Neutrophil (primary cell): ENCODE measurements around the gene LEFTY2.

Source experiments
- H3K27ac ChIP-seq: fragments of 200-600 bp; sonication (generic); 2 replicates; pipeline ENCODE4 v1.5.1; 2016; ENCODE audit warnings: mild to moderate bottlenecking, moderate library complexity
- H3K27me3 ChIP-seq: fragments of 200-600 bp; sonication (generic); 2 replicates; pipeline ENCODE4 v1.6.0; 2016; ENCODE audit warnings: mild to moderate bottlenecking
- H3K36me3 ChIP-seq: fragments of 200-600 bp; sonication (generic); 2 replicates; pipeline ENCODE4 v1.5.1; 2017
- H3K4me1 ChIP-seq, 2 experiments: fragments of 200-600 bp in 1 of 2; sonication (generic) in 1 of 2; 1 replicate in 1 of 2; 2 replicates in 1 of 2; pipeline versions ENCODE4 v1.5.1 to v1.6.1; 2013 to 2016; ENCODE audit warnings: low read depth in 1 of 2, low read length in 1 of 2, mild to moderate bottlenecking in 1 of 2, moderate library complexity in 1 of 2; ENCODE audit not compliant: control insufficient read depth in 1 of 2, insufficient read depth in 1 of 2
- H3K4me3 ChIP-seq, 2 experiments: fragments of 200-600 bp in 1 of 2; sonication (generic) in 1 of 2; 1 replicate in 1 of 2; 2 replicates in 1 of 2; pipeline ENCODE4 v1.5.1; 2013 to 2016; ENCODE audit warnings: low read depth in 1 of 2, low read length in 1 of 2, mild to moderate bottlenecking in 1 of 2, moderate library complexity in 1 of 2
- H3K9me3 ChIP-seq: fragments of 200-600 bp; sonication (generic); 2 replicates; pipeline ENCODE4 v1.5.1; 2016
- TF ChIP-seq, protein P1 (sequence below): fragments of 200-600 bp; sonication (generic); IDR thresholded peaks from 2 replicates; pipeline ENCODE4 v1.5.1; 2016; ENCODE audit warnings: antibody characterized with exemption

LEFTY2 gene

DNA sequence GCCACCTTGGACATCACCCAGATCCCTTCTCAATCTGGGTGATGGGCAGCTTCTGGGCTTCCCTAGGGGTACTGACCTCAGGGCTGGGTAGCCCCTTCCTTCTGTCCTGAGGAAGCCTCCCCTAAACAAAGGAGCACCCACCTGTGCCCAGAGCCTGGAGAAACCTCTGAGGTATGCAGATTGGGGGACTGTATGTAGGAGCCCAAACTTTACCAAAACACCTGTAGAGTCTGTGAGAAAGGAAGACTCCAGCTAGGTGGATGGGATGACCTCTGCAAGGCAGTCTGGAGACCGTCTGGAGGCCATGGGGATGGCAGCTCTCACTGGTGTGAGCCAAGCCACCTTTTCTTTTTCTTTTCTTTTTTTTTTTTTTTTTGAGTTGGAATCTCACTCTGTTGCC is 13.7 kb upstream of the LEFTY2 start:
- Histone ChIP-seq H3K9me3 (no peaks in the 10 kb centered on the region), H3K36me3 (no peaks in the 10 kb centered on the region), H3K4me3 (no peak overlapping the region), H3K27me3 (no peaks in the 10 kb centered on the region), H3K27ac (no peak overlapping the region), H3K4me1 (peaks cover 11 to 12% of the 10 kb centered on the region in 2 experiments)
- TF ChIP-seq, protein P1, sequence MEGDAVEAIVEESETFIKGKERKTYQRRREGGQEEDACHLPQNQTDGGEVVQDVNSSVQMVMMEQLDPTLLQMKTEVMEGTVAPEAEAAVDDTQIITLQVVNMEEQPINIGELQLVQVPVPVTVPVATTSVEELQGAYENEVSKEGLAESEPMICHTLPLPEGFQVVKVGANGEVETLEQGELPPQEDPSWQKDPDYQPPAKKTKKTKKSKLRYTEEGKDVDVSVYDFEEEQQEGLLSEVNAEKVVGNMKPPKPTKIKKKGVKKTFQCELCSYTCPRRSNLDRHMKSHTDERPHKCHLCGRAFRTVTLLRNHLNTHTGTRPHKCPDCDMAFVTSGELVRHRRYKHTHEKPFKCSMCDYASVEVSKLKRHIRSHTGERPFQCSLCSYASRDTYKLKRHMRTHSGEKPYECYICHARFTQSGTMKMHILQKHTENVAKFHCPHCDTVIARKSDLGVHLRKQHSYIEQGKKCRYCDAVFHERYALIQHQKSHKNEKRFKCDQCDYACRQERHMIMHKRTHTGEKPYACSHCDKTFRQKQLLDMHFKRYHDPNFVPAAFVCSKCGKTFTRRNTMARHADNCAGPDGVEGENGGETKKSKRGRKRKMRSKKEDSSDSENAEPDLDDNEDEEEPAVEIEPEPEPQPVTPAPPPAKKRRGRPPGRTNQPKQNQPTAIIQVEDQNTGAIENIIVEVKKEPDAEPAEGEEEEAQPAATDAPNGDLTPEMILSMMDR, result no peak

DNA sequence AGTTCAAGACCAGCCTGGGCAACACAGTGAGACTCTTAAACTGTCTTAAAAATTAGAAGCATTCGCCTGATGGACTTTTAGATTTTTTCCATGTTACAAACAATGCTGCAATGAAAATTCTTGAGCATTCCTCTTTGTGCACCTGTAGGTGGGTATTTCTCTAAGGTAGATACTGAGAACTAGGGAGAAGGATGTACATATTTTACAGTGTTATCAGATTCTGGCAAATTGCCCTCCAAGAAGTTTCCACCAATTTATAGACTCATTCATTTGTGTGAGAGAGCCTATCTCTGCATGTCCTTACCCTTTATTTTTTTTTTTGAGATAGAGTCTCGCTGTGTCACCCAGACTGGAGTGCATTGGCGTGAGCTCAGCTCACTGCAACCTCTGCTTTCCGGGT is 12.3 kb upstream of the LEFTY2 start:
- TF ChIP-seq, protein P1, result no peak
- no peak overlapping the region for H3K27ac ChIP-seq
- H3K27me3 ChIP-seq, result no peaks in the 10 kb centered on the region
- no peak overlapping the region for H3K4me3 ChIP-seq
- H3K4me1 ChIP-seq, result peaks cover 11 to 12% of the 10 kb centered on the region in 2 experiments
- H3K36me3 ChIP-seq, result no peaks in the 10 kb centered on the region
- H3K9me3 ChIP-seq, result no peaks in the 10 kb centered on the region

DNA sequence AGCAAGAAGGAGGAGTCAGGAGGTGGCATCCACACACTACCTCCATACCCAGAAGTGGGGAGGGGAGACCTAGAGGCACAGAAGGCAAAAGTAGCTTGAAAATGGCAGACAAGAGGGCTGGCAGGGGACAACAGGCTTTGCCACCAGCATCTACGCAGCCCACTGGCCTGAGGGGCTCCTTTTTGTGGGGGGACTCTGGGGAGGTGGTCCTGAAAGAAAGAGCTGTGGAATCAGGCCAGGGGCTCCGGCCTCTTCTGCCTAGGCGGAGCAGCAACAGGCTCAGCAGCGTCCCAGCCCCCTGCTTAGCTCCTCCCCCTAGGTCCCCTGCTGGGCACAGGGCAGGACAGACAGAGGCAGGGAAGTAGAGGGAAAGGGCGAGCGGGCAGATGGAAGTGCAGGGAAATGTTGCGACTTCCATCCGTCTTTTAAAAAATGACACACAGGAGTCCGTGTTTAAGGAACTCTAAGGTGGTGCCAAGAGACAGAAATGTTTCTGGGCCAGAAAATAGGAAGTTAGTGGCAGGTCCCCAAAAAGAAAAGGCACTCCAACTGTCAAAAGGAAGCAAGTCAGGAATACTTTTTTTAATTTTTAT is 10.0 kb upstream of the LEFTY2 start:
- peaks cover 11 to 12% of the 10 kb centered on the region in 2 experiments for H3K4me1 ChIP-seq
- H3K4me3 ChIP-seq, result no peak overlapping the region
- TF ChIP-seq, protein P1, result no peak
- no peaks in the 10 kb centered on the region for H3K27me3 ChIP-seq
- no peak overlapping the region for H3K27ac ChIP-seq
- H3K9me3 ChIP-seq, result no peaks in the 10 kb centered on the region
- H3K36me3 ChIP-seq, result no peaks in the 10 kb centered on the region

DNA sequence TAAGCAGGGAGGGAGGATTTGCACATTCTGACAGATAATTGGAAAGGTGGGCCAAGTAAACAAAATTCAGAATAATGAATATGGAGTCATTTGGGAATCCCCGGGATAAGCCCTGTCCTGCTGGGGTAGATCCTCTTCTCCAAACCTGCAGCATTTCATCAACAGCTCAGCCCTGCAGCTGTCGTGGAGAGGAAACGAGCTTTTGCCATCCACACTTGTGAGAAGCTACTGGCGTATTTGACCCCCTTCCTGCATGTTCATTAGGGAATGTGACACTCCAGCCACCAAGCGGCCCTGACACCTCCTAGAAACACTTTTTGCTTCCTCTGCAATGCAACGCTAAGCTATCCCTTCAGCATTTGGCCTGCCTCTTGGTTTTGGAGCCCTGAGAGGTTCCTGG is 8.0 kb upstream of the LEFTY2 start:
- Histone ChIP-seq H3K9me3 (no peaks in the 10 kb centered on the region), H3K4me3 (no peak overlapping the region), H3K27me3 (no peaks in the 10 kb centered on the region)

DNA sequence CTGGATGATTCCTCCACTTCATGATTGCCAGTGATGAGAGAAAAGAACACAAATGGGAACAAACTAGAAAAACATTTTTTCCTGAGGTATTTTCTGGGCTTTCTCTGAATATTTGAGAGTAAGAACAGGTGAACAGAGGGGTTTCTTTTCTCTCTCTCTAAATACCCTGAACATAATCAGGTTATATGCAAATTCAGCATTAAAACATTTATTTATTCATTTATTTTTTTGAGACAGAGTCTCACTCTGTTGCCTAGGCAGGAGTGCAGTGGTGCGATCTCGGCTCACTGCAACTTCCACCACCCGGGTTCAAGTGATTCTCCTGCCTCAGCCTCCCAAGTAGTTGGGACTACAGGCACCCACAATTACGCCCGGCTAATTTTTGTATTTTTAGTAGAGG is 5.8 kb upstream of the LEFTY2 start:
- Histone ChIP-seq H3K27me3 (no peaks in the 10 kb centered on the region), H3K4me3 (no peak overlapping the region), H3K36me3 (no peaks in the 10 kb centered on the region), H3K27ac (no peak overlapping the region), H3K4me1 (peaks cover 14 to 18% of the 10 kb centered on the region in 2 experiments), H3K9me3 (no peaks in the 10 kb centered on the region)
- TF ChIP-seq, protein P1, result no peak

More for the DNA sequence above, 8.0 kb upstream of the LEFTY2 start:
- H3K36me3 ChIP-seq, result no peaks in the 10 kb centered on the region
- no peak overlapping the region for H3K27ac ChIP-seq
- TF ChIP-seq, protein P1, result no peak
- H3K4me1 ChIP-seq, result peaks cover 16 to 18% of the 10 kb centered on the region in 2 experiments
